ENCODE data around the gene TMEM179.

The TMEM179 gene

GRCh38 chr14:104551851-104552737 is 52.5 kb downstream of the TMEM179 start:
- Histone ChIP-seq H3K36me3 (ENCODE audit: insufficient read depth, low read length) (no peaks in the 10 kb centered on the region), H3K9ac (ENCODE audit: insufficient read length) (no peak overlapping the region), H3K27ac (no peak overlapping the region), H3K4me3 (no peak overlapping the region), H3K9me3 (ENCODE audit: low read depth, low read length) (no peaks in the 10 kb centered on the region)
- DNase-seq (ENCODE audit: low read depth, low spot score) = no peak
- TF ChIP-seq FOXP2 (optimal IDR thresholded peaks at IDR 0.05; ENCODE audit: control extremely low read depth, extremely low read length, insufficient read depth) (no peak), EZH2 (IDR thresholded peaks at IDR 0.05) (no peak), POLR2AphosphoS5 (IDR thresholded peaks at IDR 0.05; ENCODE audit: borderline replicate concordance, low read depth, low read length) (no peak)

- H3K9ac ChIP-seq (ENCODE audit: insufficient read length) = no peak overlapping the region
- DNase-seq (ENCODE audit: low read depth, low spot score) = no peak
- no peak overlapping the region for H3K4me3 ChIP-seq
- H3K9me3 ChIP-seq (ENCODE audit: low read depth, low read length) = no peaks in the 10 kb centered on the region
- H3K36me3 ChIP-seq (ENCODE audit: insufficient read depth, low read length) = no peaks in the 10 kb centered on the region
- TF ChIP-seq EZH2 (IDR thresholded peaks at IDR 0.05) (no peak), FOXP2 (optimal IDR thresholded peaks at IDR 0.05; ENCODE audit: control extremely low read depth, extremely low read length, insufficient read depth) (no peak), POLR2AphosphoS5 (IDR thresholded peaks at IDR 0.05; ENCODE audit: borderline replicate concordance, low read depth, low read length) (no peak)
- no peak overlapping the region for H3K27ac ChIP-seq
These were observed 53.5 kb downstream of the TMEM179 start for GRCh38 chr14:104550861-104551728.

GRCh38 chr14:104550340-104550860 is 54.2 kb downstream of the TMEM179 start:
- Histone ChIP-seq H3K36me3 (ENCODE audit: insufficient read depth, low read length) (no peaks in the 10 kb centered on the region), H3K27ac (no peak overlapping the region), H3K9me3 (ENCODE audit: low read depth, low read length) (no peaks in the 10 kb centered on the region), H3K4me3 (no peak overlapping the region), H3K9ac (ENCODE audit: insufficient read length) (no peak overlapping the region)
- no peak for DNase-seq (ENCODE audit: low read depth, low spot score)
- TF ChIP-seq FOXP2 (optimal IDR thresholded peaks at IDR 0.05; ENCODE audit: control extremely low read depth, extremely low read length, insufficient read depth) (no peak), POLR2AphosphoS5 (IDR thresholded peaks at IDR 0.05; ENCODE audit: borderline replicate concordance, low read depth, low read length) (no peak), EZH2 (IDR thresholded peaks at IDR 0.05) (no peak)

DNA sequence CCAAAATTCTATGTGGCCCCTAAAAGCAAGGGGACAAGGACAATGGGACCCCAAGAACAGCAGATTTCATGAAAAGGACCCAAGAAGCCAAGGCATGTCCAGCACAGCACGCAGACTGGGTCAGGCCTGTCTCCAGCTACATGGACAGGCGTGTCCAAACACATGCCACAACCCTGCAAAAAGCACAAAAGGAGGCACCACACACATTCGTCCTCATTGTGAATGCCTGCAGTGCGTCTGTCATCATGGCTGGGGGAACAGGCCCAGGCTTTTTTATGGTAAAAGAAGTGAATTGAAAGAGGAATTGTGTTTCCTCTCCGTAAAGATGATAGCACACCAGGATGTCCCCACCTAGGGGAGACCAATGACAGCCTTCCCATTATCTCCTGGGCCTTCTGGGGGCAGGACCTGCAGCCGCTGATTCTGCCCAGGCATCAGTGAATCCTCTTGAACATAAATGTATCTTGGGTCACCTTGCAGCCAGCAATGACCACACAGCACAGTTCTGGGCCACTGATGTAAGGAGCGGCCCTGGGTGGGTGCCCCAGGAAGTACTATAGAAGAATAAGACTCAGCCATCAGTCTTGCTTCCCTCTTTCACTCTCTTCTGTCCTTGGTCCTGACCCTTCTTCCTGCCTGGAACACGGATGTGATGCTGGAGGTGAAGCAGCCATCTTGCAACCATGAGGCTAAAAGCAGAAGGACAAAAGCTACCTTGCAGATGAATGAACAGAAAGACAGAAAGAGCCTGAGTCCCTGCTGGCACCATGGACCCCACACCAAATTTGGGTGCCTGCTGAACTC is 54.8 kb downstream of the TMEM179 start:
- no peak for DNase-seq (ENCODE audit: low read depth, low spot score)
- no peak overlapping the region for H3K4me3 ChIP-seq
- no peak overlapping the region for H3K27ac ChIP-seq
- H3K9me3 ChIP-seq (ENCODE audit: low read depth, low read length) = no peaks in the 10 kb centered on the region
- TF ChIP-seq FOXP2 (optimal IDR thresholded peaks at IDR 0.05; ENCODE audit: control extremely low read depth, extremely low read length, insufficient read depth) = no peak
- TF ChIP-seq EZH2 (IDR thresholded peaks at IDR 0.05) = no peak
- no peak for TF ChIP-seq POLR2AphosphoS5 (IDR thresholded peaks at IDR 0.05; ENCODE audit: borderline replicate concordance, low read depth, low read length)
- no peaks in the 10 kb centered on the region for H3K36me3 ChIP-seq (ENCODE audit: insufficient read depth, low read length)
- H3K9ac ChIP-seq (ENCODE audit: insufficient read length) = no peak overlapping the region

GRCh38 chr14:104548802-104549535 is 55.6 kb downstream of the TMEM179 start:
- Histone ChIP-seq H3K9ac (ENCODE audit: insufficient read length) (no peak overlapping the region), H3K36me3 (ENCODE audit: insufficient read depth, low read length) (no peaks in the 10 kb centered on the region), H3K27ac (no peak overlapping the region), H3K4me3 (no peak overlapping the region), H3K9me3 (ENCODE audit: low read depth, low read length) (no peaks in the 10 kb centered on the region)
- DNase-seq (ENCODE audit: low read depth, low spot score) = no peak
- TF ChIP-seq EZH2 (IDR thresholded peaks at IDR 0.05) (no peak), POLR2AphosphoS5 (IDR thresholded peaks at IDR 0.05; ENCODE audit: borderline replicate concordance, low read depth, low read length) (no peak), FOXP2 (optimal IDR thresholded peaks at IDR 0.05; ENCODE audit: control extremely low read depth, extremely low read length, insufficient read depth) (no peak)

GRCh38 chr14:104547998-104548700 is 56.4 kb downstream of the TMEM179 start:
- Histone ChIP-seq H3K9me3 (ENCODE audit: low read depth, low read length) (no peaks in the 10 kb centered on the region), H3K4me3 (no peak overlapping the region), H3K9ac (ENCODE audit: insufficient read length) (no peak overlapping the region), H3K36me3 (ENCODE audit: insufficient read depth, low read length) (no peaks in the 10 kb centered on the region), H3K27ac (no peak overlapping the region)
- TF ChIP-seq FOXP2 (optimal IDR thresholded peaks at IDR 0.05; ENCODE audit: control extremely low read depth, extremely low read length, insufficient read depth) = no peak
- no peak for TF ChIP-seq EZH2 (IDR thresholded peaks at IDR 0.05)
- no peak for TF ChIP-seq POLR2AphosphoS5 (IDR thresholded peaks at IDR 0.05; ENCODE audit: borderline replicate concordance, low read depth, low read length)
- DNase-seq (ENCODE audit: low read depth, low spot score) = no peak
